ENCODE results near the gene WDR5B. TPM values are rescaled to one million over a fixed set of nuclear protein-coding genes. Genes with fewer than 3 reads are reported as not detected.

WDR5B gene
- total RNA-seq, 1 experiment from 2014 or later, result 4.4 TPM

- POLR2A ChIA-PET, result no interaction called here
- CTCF ChIA-PET, result interaction anchor here (0.7 kb wide), 1 partner anchor 734 kb away, joined by 3 read pairs; no protein-coding TSS in a partner anchor
- Mint-ChIP-seq H3K36me3 (ENCODE audit: insufficient read depth, unreplicated experiment) (no peaks in the 10 kb centered on the region), H3K27ac (ENCODE audit: unreplicated experiment) (no peak overlapping the region), H3K4me3 (ENCODE audit: unreplicated experiment) (no peak overlapping the region), H3K4me1 (ENCODE audit: low read depth, unreplicated experiment) (no peaks in the 10 kb centered on the region), H3K9me3 (ENCODE audit: unreplicated experiment) (no peaks in the 10 kb centered on the region), H3K27me3 (ENCODE audit: insufficient read depth, unreplicated experiment) (no peaks in the 10 kb centered on the region)
- no TSS peak for BruUV-seq (replicated peaks)
- Histone ChIP-seq H3K4me3 (ENCODE audit: low read depth, low read length) (no peak overlapping the region), H3K27me3 (replicated peaks; ENCODE audit: control insufficient read depth, insufficient read depth, low read length) (no peaks in the 10 kb centered on the region), H3K9me3 (no peaks in the 10 kb centered on the region), H3K4me1 (peaks cover 9% of the 10 kb centered on the region; the same call in 1 of the 2 replicates), H3K36me3 (ENCODE audit: control insufficient read depth, insufficient read depth, low read length) (peaks cover 1% of the 10 kb centered on the region; the same call in 1 of the 2 replicates)
- TF ChIP-seq, protein P1, sequence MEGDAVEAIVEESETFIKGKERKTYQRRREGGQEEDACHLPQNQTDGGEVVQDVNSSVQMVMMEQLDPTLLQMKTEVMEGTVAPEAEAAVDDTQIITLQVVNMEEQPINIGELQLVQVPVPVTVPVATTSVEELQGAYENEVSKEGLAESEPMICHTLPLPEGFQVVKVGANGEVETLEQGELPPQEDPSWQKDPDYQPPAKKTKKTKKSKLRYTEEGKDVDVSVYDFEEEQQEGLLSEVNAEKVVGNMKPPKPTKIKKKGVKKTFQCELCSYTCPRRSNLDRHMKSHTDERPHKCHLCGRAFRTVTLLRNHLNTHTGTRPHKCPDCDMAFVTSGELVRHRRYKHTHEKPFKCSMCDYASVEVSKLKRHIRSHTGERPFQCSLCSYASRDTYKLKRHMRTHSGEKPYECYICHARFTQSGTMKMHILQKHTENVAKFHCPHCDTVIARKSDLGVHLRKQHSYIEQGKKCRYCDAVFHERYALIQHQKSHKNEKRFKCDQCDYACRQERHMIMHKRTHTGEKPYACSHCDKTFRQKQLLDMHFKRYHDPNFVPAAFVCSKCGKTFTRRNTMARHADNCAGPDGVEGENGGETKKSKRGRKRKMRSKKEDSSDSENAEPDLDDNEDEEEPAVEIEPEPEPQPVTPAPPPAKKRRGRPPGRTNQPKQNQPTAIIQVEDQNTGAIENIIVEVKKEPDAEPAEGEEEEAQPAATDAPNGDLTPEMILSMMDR (IDR thresholded peaks at IDR 0.05; ENCODE audit: insufficient read depth in 1 of 2, low read depth in 1 of 2, low read length in 1 of 2, severe bottlenecking in 1 of 2, unreplicated experiment in 1 of 2), result no peak
- intact Hi-C loops (cut with micrococcal nuclease; ENCODE audit: unreplicated experiment), result no loop called here
- DNase-seq, result no peak
Observed at GRCh38 chr3:122389892-122390291, 26.0 kb downstream of the WDR5B start.

GRCh38 chr3:122389197-122389596 is 26.7 kb downstream of the WDR5B start:
- Mint-ChIP-seq H3K4me1 (ENCODE audit: low read depth, unreplicated experiment) (no peaks in the 10 kb centered on the region), H3K4me3 (ENCODE audit: unreplicated experiment) (no peak overlapping the region), H3K36me3 (ENCODE audit: insufficient read depth, unreplicated experiment) (no peaks in the 10 kb centered on the region), H3K9me3 (ENCODE audit: unreplicated experiment) (no peaks in the 10 kb centered on the region), H3K27me3 (ENCODE audit: insufficient read depth, unreplicated experiment) (no peaks in the 10 kb centered on the region), H3K27ac (ENCODE audit: unreplicated experiment) (no peak overlapping the region)
- no peak for DNase-seq
- Histone ChIP-seq H3K27me3 (replicated peaks; ENCODE audit: control insufficient read depth, insufficient read depth, low read length) (no peaks in the 10 kb centered on the region), H3K4me3 (ENCODE audit: low read depth, low read length) (no peak overlapping the region), H3K36me3 (ENCODE audit: control insufficient read depth, insufficient read depth, low read length) (peaks cover 1% of the 10 kb centered on the region; the same call in 1 of the 2 replicates), H3K4me1 (peaks cover 10% of the 10 kb centered on the region; the same call in 1 of the 2 replicates), H3K9me3 (no peaks in the 10 kb centered on the region)
- ChIA-PET POLR2A (no interaction called here), CTCF (no interaction called here)
- intact Hi-C loops (cut with micrococcal nuclease; ENCODE audit: unreplicated experiment), result no loop called here
- BruUV-seq (replicated peaks), result no TSS peak
- TF ChIP-seq, protein P1 (IDR thresholded peaks at IDR 0.05; ENCODE audit: insufficient read depth in 1 of 2, low read depth in 1 of 2, low read length in 1 of 2, severe bottlenecking in 1 of 2, unreplicated experiment in 1 of 2), result no peak

- no peak for DNase-seq
- Mint-ChIP-seq H3K36me3 (ENCODE audit: insufficient read depth, unreplicated experiment) (peaks cover 7% of the 10 kb centered on the region), H3K4me3 (ENCODE audit: unreplicated experiment) (no peak overlapping the region), H3K4me1 (ENCODE audit: low read depth, unreplicated experiment) (no peaks in the 10 kb centered on the region), H3K27me3 (ENCODE audit: insufficient read depth, unreplicated experiment) (no peaks in the 10 kb centered on the region), H3K27ac (ENCODE audit: unreplicated experiment) (no peak overlapping the region), H3K9me3 (ENCODE audit: unreplicated experiment) (no peaks in the 10 kb centered on the region)
- no peaks in the 10 kb centered on the region for H3K27me3 ChIP-seq (replicated peaks; ENCODE audit: control insufficient read depth, insufficient read depth, low read length)
- no peak overlapping the region for H3K4me3 ChIP-seq (ENCODE audit: low read depth, low read length)
- POLR2A ChIA-PET, result no interaction called here
- CTCF ChIA-PET, result no interaction called here
- H3K4me1 ChIP-seq, result peaks cover 7% of the 10 kb centered on the region; the same call in 1 of the 2 replicates
- BruUV-seq (replicated peaks), result no TSS peak
- TF ChIP-seq, protein P1 (IDR thresholded peaks at IDR 0.05; ENCODE audit: insufficient read depth in 1 of 2, low read depth in 1 of 2, low read length in 1 of 2, severe bottlenecking in 1 of 2, unreplicated experiment in 1 of 2), result no peak
- H3K9me3 ChIP-seq, result no peaks in the 10 kb centered on the region
- peaks cover 1% of the 10 kb centered on the region; the same call in 1 of the 2 replicates for H3K36me3 ChIP-seq (ENCODE audit: control insufficient read depth, insufficient read depth, low read length)
- intact Hi-C loops (cut with micrococcal nuclease; ENCODE audit: unreplicated experiment), result no loop called here
Observed at GRCh38 chr3:122387709-122388108, 28.2 kb downstream of the WDR5B start.
